Measurements from ENCODE around the gene B3GALT5.

B3GALT5 gene

GRCh38 chr21:39604951-39605350 is 7.8 kb upstream of the B3GALT5 start:
- no peak for DNase-seq (ENCODE audit: low read depth in 2 of 2)

DNA sequence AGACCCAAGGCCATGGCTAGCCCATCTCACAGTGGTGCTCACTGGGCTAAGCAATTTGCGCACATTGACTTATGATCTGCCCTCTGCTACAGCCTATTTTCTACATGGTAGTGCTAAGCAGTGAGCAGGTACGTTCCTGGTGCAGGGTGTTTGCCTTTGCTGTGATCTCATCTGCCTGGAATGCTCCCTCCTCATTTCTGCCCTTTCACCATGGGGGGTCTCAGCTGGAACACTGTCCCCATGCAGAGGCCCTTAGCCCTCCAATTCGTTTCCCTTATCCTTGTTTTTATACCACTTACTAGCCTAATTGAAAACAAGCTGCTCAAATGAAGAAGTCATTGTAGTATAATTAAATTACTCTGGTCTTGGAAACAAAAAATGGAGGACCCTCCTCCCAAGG is 2.0 kb upstream of the B3GALT5 start:
- no peak for DNase-seq (ENCODE audit: low read depth in 2 of 2)

DNA sequence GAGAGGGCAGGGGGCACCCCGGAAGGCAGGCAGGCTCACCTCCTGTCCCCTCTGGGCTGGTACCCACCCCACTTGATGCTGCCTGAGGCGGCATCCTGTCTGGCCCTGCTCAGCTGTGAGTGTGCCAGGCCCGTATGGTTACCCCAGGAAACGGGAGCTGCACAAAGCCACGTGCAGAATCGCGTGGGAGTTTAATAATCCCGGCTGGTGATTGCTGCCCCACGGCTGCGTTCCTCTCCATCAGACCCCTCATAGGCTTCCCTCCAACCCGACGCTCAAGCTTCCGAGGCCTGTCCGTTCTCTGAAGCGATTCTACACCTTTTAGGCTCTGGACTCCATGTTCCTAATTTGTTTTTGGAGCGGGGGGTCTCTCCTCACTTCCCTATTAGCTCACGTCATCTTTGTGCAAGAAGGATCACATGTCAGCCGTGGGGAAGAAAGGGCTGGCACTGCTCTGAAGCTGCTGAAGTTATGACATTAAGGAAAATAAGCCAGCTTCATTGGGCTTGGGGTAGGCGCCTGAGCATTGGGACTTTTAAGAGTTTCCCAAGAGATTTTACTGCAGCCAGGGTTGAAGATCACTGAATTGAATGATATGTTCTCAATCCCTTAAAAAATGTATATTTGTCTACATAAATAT is 1.1 kb upstream of the B3GALT5 start:
- DNase-seq (ENCODE audit: low read depth in 2 of 2) = no peak

DNA sequence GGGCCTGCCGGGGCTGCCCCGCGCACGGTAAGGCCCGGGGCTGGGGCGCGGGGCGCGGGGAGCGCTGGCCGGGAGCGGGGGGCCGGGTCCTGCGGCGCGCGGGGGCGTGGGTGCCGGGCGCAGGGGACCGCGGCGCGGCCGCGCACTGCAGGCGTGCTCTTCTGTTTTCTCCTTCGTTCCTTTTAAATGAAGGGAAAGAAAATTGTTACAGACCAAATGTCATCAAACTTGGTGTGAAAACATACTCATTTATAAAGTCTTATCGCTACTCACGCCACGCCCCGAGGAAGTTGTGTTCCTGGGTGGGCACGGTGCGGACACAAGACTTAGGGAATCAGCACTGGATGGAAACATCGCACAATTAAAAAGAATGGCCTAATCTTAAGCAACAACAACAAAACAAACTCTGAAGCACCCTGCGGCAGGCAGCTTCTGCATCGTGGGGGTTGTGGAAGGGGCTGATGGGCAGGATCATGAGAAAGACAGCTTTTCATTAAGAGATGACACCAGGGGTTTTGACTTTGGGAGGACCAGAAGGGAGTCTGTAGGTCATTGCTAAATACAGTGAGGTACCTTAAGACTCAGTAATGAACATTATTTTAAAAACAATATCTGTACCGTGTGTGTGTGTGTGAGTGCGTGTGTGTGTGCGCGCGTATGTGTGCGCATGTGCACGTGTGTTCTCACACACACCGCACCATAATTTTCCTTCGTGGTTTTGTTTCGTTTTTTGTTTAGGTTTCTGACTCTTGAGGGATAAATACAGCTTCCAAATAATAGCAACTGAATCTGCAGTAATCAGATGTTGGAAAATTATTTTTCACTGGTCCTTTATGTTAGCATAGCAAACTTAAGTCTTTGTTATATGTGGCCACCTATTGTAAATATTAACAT is 548 bp downstream of the B3GALT5 start:
- DNase-seq (ENCODE audit: low read depth in 2 of 2) = no peak

DNA sequence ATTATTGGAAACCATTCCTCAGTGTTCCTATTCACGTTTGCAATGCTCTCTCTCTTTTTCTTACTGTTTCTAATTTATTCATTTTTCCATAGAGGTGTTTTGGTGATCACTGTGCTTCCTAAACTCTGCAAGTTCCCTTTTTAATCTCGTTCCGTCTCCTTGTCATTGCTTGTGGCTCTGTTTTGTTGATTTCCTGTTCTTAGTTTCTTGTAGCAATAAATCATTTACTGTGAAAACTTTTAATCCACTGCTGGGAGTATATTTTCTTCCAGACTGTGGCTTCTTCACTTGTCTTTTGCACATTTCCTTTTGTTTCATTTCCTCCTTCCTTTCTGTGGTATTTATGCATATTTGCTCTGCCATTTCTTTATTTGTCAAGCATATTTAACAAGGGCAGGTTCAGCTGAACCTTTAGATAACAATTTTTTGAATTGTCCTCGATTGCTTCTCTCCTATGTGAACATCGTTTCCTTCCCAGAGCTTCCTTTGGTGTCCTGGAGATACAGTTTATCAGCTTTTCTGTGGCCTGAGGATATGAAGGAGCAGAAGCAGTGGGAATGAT is 3.6 kb downstream of the B3GALT5 start:
- no peak for DNase-seq (ENCODE audit: low read depth in 2 of 2)

- no peak for DNase-seq (ENCODE audit: low read depth in 2 of 2)
Measured at GRCh38 chr21:39620856-39621255, 8.1 kb downstream of the B3GALT5 start.

GRCh38 chr21:39625211-39625895 is 12.6 kb downstream of the B3GALT5 start:
- no peak for DNase-seq (ENCODE audit: low read depth in 2 of 2)

- no peak for DNase-seq (ENCODE audit: low read depth in 2 of 2)
Measured at GRCh38 chr21:39628385-39628784, 15.6 kb downstream of the B3GALT5 start.

DNA sequence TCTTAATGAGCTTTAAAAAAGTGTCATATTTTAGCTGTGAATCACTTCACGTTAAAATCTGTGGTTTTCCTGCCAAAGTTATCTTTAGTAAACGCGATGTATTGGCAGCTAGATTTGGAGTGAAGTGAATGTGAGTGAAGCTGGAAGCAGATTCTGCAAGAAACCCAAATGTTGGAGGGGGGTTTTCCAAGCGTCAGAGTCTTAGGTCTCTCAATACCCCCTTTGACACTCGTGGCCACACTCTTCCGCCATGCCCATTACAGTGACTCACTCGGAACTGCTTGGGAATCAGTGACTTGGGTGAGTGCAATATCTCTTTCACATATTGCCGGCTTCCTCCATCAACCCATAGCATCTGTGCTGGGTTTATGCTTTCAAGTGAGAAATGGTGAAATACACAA is 17.5 kb downstream of the B3GALT5 start:
- DNase-seq (ENCODE audit: low read depth in 2 of 2) = no peak

GRCh38 chr21:39630827-39631226 is 18.1 kb downstream of the B3GALT5 start:
- DNase-seq (ENCODE audit: low read depth in 2 of 2) = no peak

DNA sequence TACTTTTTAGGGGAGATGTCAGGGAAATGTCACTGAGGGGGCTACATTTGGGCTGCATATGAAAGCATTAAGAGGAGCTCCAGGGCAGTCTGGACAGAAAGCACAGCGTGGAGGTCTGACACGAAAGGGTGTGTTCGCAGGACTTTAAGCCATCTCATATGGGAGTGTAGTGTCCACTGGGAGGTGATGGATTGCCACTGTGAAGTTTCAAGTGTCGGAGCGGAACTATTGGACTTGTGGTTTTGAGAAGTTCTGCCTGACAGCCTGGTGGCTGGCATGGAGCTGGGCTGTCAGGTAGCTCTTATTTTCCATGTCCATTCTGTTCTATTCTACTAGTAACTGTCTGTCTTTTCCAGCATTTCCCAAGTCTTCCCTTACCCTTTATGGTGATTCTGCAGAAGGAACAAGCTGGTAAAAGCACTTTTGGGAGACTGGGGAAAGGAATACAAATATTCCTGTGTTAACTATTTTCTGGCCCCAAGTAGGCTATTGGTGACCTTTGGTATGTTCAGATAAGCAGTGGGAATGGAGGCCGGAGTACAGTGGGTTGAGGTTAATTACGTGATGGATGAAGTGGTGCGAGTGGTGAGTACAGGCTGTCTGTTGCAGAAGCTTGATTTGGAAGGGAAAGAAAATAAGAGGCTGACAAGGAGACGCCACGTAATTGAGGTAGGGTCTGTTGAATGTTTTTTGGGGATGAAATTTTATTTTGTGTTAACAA is 19.3 kb downstream of the B3GALT5 start:
- no peak for DNase-seq (ENCODE audit: low read depth in 2 of 2)

GRCh38 chr21:39632796-39633442 is 20.2 kb downstream of the B3GALT5 start:
- no peak for DNase-seq (ENCODE audit: low read depth in 2 of 2)

DNA sequence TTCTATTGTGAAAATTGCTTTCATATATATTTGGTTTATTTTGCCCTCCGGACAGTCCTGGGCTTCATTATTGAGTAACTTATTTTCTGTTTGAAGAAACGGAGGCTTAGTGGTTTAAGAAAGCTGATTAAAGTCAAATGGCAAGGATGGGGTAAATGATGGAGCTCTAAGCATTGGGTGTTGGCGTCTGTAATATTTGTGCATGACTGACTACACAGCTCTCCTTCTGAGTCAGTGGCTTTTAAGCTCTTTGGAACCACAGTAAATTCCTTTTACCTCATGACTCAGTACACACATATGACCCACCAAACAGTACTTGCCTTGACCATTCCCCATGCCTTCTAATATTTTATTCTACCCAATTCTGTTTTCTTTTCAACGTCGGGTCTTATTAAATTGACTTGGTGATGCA is 21.0 kb downstream of the B3GALT5 start:
- DNase-seq (ENCODE audit: low read depth in 2 of 2) = no peak

GRCh38 chr21:39634507-39634906 is 21.8 kb downstream of the B3GALT5 start:
- no peak for DNase-seq (ENCODE audit: low read depth in 2 of 2)

GRCh38 chr21:39637197-39637970 is 24.6 kb downstream of the B3GALT5 start:
- DNase-seq (ENCODE audit: low read depth in 2 of 2) = no peak

- no peak for DNase-seq (ENCODE audit: low read depth in 2 of 2)
Measured at GRCh38 chr21:39637971-39638240, 25.2 kb downstream of the B3GALT5 start.

DNA sequence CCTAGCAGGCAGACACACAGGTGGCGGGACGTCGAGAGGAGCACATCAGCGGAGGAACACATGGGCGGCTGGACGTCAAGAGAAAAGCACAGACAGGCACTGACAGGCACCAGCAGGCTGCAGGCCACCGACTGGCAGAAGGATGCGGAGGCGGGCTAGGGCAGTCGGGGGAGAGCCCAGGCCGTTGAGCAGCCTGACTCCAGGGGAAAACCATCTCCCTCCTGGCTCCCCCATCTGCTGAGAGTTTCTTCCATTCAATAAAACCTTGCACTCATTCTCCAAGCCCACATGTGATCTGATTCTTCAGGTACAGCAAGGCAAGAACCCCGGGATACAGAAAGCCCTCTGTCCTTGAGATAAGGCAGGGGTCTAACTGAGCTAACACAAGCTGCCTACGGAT is 25.5 kb downstream of the B3GALT5 start:
- no peak for DNase-seq (ENCODE audit: low read depth in 2 of 2)

GRCh38 chr21:39640754-39641153 is 28.0 kb downstream of the B3GALT5 start:
- DNase-seq (ENCODE audit: low read depth in 2 of 2) = no peak

- no peak for DNase-seq (ENCODE audit: low read depth in 2 of 2)
Measured at GRCh38 chr21:39641827-39642450, 29.2 kb downstream of the B3GALT5 start.

- DNase-seq (ENCODE audit: low read depth in 2 of 2) = no peak
Measured at GRCh38 chr21:39644062-39644560, 31.4 kb downstream of the B3GALT5 start.
